Cardiac fibroblast (primary cell): ENCODE measurements around the gene PNMA8C.
"Not testable (repeated sequence)": the region's sequence is repeated elsewhere in the genome, so short reads cannot be mapped to it uniquely, and the experiment has no call there.

ENCODE experiments used
- DNase-seq, 2 donors: peaks; one replicate each; pipeline versions ENCODE4 v3.0.0 to v3.0.0-alpha.2; 2010; ENCODE audit warnings: low read depth in 2 of 2
- H3K4me3 ChIP-seq, 2 donors: replicated peaks in 1 of 2; 1 replicate in 1 of 2; 2 replicates in 1 of 2; pipeline ENCODE4 v1.5.1; 2011; ENCODE audit warnings: low read depth in 2 of 2, low read length in 2 of 2, mild to moderate bottlenecking in 2 of 2, moderate library complexity in 1 of 2
- TF ChIP-seq, protein P1 (sequence below): IDR thresholded peaks from one replicate; pipeline ENCODE4 v1.5.1; 2011; ENCODE audit warnings: low read depth, mild to moderate bottlenecking, low read length, inconsistent platforms

The PNMA8C gene

DNA sequence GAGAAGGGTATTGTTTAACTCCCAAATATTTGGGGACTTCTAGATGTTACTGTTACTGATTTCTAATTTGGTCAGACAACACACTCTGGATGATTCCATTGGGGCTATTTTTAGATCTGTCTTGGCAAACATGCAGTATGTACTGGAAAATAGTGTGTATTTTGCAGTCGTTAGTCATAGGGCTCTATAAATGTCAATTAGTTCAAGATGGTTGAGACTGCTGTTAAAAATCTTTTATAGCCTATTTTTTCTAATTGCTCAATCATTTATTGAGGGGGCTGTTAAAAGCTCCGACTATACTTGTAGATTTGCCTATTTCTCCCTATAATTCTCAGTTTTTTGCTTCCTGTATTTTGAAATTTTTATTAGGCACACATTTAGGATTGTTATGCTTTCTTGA is 50.5 kb downstream of the PNMA8C start:
- H3K4me3 ChIP-seq: no peak overlapping the region
- TF ChIP-seq, protein P1, sequence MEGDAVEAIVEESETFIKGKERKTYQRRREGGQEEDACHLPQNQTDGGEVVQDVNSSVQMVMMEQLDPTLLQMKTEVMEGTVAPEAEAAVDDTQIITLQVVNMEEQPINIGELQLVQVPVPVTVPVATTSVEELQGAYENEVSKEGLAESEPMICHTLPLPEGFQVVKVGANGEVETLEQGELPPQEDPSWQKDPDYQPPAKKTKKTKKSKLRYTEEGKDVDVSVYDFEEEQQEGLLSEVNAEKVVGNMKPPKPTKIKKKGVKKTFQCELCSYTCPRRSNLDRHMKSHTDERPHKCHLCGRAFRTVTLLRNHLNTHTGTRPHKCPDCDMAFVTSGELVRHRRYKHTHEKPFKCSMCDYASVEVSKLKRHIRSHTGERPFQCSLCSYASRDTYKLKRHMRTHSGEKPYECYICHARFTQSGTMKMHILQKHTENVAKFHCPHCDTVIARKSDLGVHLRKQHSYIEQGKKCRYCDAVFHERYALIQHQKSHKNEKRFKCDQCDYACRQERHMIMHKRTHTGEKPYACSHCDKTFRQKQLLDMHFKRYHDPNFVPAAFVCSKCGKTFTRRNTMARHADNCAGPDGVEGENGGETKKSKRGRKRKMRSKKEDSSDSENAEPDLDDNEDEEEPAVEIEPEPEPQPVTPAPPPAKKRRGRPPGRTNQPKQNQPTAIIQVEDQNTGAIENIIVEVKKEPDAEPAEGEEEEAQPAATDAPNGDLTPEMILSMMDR: no peak
- peak; percentile 71 to 78 for DNase-seq

DNA sequence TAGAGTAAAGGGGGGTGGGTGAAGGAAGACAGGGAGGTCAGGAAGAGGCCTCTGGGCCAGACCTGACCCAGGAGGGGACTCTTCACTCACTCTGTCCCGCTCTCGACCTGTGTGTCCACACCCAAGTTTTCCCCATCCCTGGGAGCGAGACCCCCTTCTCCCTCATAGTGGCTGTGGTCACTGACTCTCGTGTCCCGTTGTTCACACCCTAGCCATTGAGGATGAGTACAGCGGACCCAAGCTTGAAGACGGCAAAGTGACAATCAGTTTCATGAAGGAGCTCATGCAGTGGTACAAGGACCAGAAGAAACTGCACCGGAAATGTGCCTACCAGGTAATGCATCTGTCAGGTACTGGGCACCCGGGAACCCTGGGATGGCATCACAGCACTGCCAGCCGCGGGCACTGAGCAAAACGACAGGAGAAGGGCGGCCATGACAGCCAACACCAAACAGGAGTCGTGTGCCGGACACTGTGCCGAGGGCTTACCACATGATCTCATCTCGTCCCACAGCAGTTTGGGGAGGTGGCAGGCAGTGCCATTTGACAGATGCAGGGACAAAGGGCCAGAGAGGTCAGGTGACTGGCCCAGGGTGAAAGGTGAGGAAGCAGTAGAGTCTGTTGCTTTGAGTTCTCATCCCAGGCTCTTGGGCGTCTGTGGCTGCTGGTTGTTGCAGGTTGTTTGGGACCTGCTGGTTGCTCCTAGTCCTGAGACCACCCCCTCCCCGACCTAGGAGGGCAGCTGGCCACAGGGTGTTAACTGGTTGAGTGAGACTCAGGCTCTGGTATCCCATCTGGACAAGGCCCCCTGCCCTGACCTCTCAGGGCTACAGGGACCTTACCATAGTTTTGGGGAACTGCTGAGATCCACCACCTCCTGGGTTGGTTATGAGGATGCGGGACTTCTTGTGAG is 52.2 kb downstream of the PNMA8C start:
- no peak overlapping the region for H3K4me3 ChIP-seq
- TF ChIP-seq, protein P1: no peak
- DNase-seq: no peak

DNA sequence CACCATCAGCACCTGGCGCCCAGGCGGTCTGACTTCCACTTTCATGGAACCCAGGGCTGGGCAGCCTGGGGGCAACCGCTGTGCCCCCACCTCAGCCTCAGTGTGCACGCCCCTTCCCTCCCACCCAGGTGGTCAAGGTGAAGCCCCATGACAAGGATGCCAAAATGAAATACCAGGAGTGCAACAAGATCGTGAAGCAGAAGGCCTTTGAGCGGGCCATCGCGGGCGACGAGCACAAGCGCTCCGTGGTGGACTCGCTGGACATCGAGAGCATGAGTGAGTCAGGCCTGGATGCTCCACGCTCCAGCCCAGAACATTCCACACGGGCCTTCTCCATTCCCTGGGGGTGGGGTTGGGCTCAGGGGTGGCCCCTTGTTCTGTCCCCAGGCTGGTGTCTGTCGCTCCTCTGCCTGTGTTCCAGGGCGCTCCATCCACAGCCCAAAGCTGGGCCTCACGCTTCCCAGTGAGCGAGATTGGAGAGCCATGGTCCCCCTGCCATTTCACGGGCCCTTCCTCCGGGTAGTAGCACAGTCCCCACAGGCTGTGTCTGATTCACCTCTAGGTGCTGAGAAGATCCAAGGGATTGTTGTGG is 53.2 kb downstream of the PNMA8C start:
- H3K4me3 ChIP-seq, DNase-seq: not testable (repeated sequence)
